Measurements from ENCODE around the gene DNAJC24.

The DNAJC24 gene

GRCh38 chr11:31414338-31414737 lies 44.7 kb downstream of the DNAJC24 start:
- no peak overlapping the region for H3K9ac ChIP-seq (ENCODE audit: low read depth in 1 of 2, low read length in 2 of 2)
- H3K27me3 ChIP-seq (ENCODE audit: control insufficient read depth in 1 of 2, insufficient read depth in 2 of 2, low read length in 2 of 2): no peaks in the 10 kb centered on the region
- no peak overlapping the region for H3K27ac ChIP-seq (ENCODE audit: low read depth, low read length)
- H3K36me3 ChIP-seq (ENCODE audit: control insufficient read depth in 1 of 2, insufficient read depth in 2 of 2, low read length in 2 of 2): no peaks in the 10 kb centered on the region
- peaks cover 0 to 2% of the 10 kb centered on the region in 2 donors for H3K9me3 ChIP-seq (ENCODE audit: control insufficient read depth in 1 of 2, low read length in 2 of 2)
- no peaks in the 10 kb centered on the region for H3K4me1 ChIP-seq (ENCODE audit: control insufficient read depth in 1 of 2, insufficient read depth in 2 of 2, low read length in 2 of 2)
- H3K4me3 ChIP-seq (ENCODE audit: low read depth in 1 of 2, low read length in 2 of 2): no peak overlapping the region

- Histone ChIP-seq H3K9ac (ENCODE audit: low read depth in 1 of 2, low read length in 2 of 2) (no peak overlapping the region), H3K4me1 (ENCODE audit: control insufficient read depth in 1 of 2, insufficient read depth in 2 of 2, low read length in 2 of 2) (no peaks in the 10 kb centered on the region), H3K27ac (ENCODE audit: low read depth, low read length) (no peak overlapping the region), H3K27me3 (ENCODE audit: control insufficient read depth in 1 of 2, insufficient read depth in 2 of 2, low read length in 2 of 2) (no peaks in the 10 kb centered on the region), H3K9me3 (ENCODE audit: control insufficient read depth in 1 of 2, low read length in 2 of 2) (peaks cover 0 to 2% of the 10 kb centered on the region in 2 donors), H3K36me3 (ENCODE audit: control insufficient read depth in 1 of 2, insufficient read depth in 2 of 2, low read length in 2 of 2) (no peaks in the 10 kb centered on the region), H3K4me3 (ENCODE audit: low read depth in 1 of 2, low read length in 2 of 2) (no peak overlapping the region)
These were observed 45.8 kb downstream of the DNAJC24 start for GRCh38 chr11:31415435-31415834.

GRCh38 chr11:31417357-31417756 lies 47.7 kb downstream of the DNAJC24 start:
- H3K36me3 ChIP-seq (ENCODE audit: control insufficient read depth in 1 of 2, insufficient read depth in 2 of 2, low read length in 2 of 2): no peaks in the 10 kb centered on the region
- H3K27ac ChIP-seq (ENCODE audit: low read depth, low read length): no peak overlapping the region
- H3K4me3 ChIP-seq (ENCODE audit: low read depth in 1 of 2, low read length in 2 of 2): no peak overlapping the region
- no peaks in the 10 kb centered on the region for H3K9me3 ChIP-seq (ENCODE audit: control insufficient read depth in 1 of 2, low read length in 2 of 2)
- H3K27me3 ChIP-seq (ENCODE audit: control insufficient read depth in 1 of 2, insufficient read depth in 2 of 2, low read length in 2 of 2): no peaks in the 10 kb centered on the region
- H3K9ac ChIP-seq (ENCODE audit: low read depth in 1 of 2, low read length in 2 of 2): no peak overlapping the region
- no peaks in the 10 kb centered on the region for H3K4me1 ChIP-seq (ENCODE audit: control insufficient read depth in 1 of 2, insufficient read depth in 2 of 2, low read length in 2 of 2)

- no peaks in the 10 kb centered on the region for H3K4me1 ChIP-seq (ENCODE audit: control insufficient read depth in 1 of 2, insufficient read depth in 2 of 2, low read length in 2 of 2)
- no peaks in the 10 kb centered on the region for H3K9me3 ChIP-seq (ENCODE audit: control insufficient read depth in 1 of 2, low read length in 2 of 2)
- H3K36me3 ChIP-seq (ENCODE audit: control insufficient read depth in 1 of 2, insufficient read depth in 2 of 2, low read length in 2 of 2): no peaks in the 10 kb centered on the region
- no peaks in the 10 kb centered on the region for H3K27me3 ChIP-seq (ENCODE audit: control insufficient read depth in 1 of 2, insufficient read depth in 2 of 2, low read length in 2 of 2)
- no peak overlapping the region for H3K27ac ChIP-seq (ENCODE audit: low read depth, low read length)
- no peak overlapping the region for H3K9ac ChIP-seq (ENCODE audit: low read depth in 1 of 2, low read length in 2 of 2)
- H3K4me3 ChIP-seq (ENCODE audit: low read depth in 1 of 2, low read length in 2 of 2): no peak overlapping the region
These were observed 48.2 kb downstream of the DNAJC24 start for GRCh38 chr11:31417816-31418215.

GRCh38 chr11:31419138-31419537 lies 49.5 kb downstream of the DNAJC24 start:
- Histone ChIP-seq H3K36me3 (ENCODE audit: control insufficient read depth in 1 of 2, insufficient read depth in 2 of 2, low read length in 2 of 2) (no peaks in the 10 kb centered on the region), H3K9me3 (ENCODE audit: control insufficient read depth in 1 of 2, low read length in 2 of 2) (no peaks in the 10 kb centered on the region), H3K4me3 (ENCODE audit: low read depth in 1 of 2, low read length in 2 of 2) (no peak overlapping the region)

GRCh38 chr11:31419669-31420068 lies 50.0 kb downstream of the DNAJC24 start:
- H3K27ac ChIP-seq (ENCODE audit: low read depth, low read length): no peak overlapping the region
- H3K4me1 ChIP-seq (ENCODE audit: control insufficient read depth in 1 of 2, insufficient read depth in 2 of 2, low read length in 2 of 2): no peaks in the 10 kb centered on the region
- no peak overlapping the region for H3K9ac ChIP-seq (ENCODE audit: low read depth in 1 of 2, low read length in 2 of 2)
- H3K36me3 ChIP-seq (ENCODE audit: control insufficient read depth in 1 of 2, insufficient read depth in 2 of 2, low read length in 2 of 2): no peaks in the 10 kb centered on the region
- no peaks in the 10 kb centered on the region for H3K9me3 ChIP-seq (ENCODE audit: control insufficient read depth in 1 of 2, low read length in 2 of 2)
- no peak overlapping the region for H3K4me3 ChIP-seq (ENCODE audit: low read depth in 1 of 2, low read length in 2 of 2)
- H3K27me3 ChIP-seq (ENCODE audit: control insufficient read depth in 1 of 2, insufficient read depth in 2 of 2, low read length in 2 of 2): no peaks in the 10 kb centered on the region

More at GRCh38 chr11:31419138-31419537, 49.5 kb downstream of the DNAJC24 start:
- H3K27ac ChIP-seq (ENCODE audit: low read depth, low read length): no peak overlapping the region
- H3K27me3 ChIP-seq (ENCODE audit: control insufficient read depth in 1 of 2, insufficient read depth in 2 of 2, low read length in 2 of 2): no peaks in the 10 kb centered on the region
- no peaks in the 10 kb centered on the region for H3K4me1 ChIP-seq (ENCODE audit: control insufficient read depth in 1 of 2, insufficient read depth in 2 of 2, low read length in 2 of 2)
- H3K9ac ChIP-seq (ENCODE audit: low read depth in 1 of 2, low read length in 2 of 2): no peak overlapping the region

- no peaks in the 10 kb centered on the region for H3K27me3 ChIP-seq (ENCODE audit: control insufficient read depth in 1 of 2, insufficient read depth in 2 of 2, low read length in 2 of 2)
- peaks cover 0 to 2% of the 10 kb centered on the region in 2 donors for H3K36me3 ChIP-seq (ENCODE audit: control insufficient read depth in 1 of 2, insufficient read depth in 2 of 2, low read length in 2 of 2)
- H3K4me1 ChIP-seq (ENCODE audit: control insufficient read depth in 1 of 2, insufficient read depth in 2 of 2, low read length in 2 of 2): no peaks in the 10 kb centered on the region
- no peak overlapping the region for H3K4me3 ChIP-seq (ENCODE audit: low read depth in 1 of 2, low read length in 2 of 2)
- H3K9me3 ChIP-seq (ENCODE audit: control insufficient read depth in 1 of 2, low read length in 2 of 2): no peaks in the 10 kb centered on the region
- H3K9ac ChIP-seq (ENCODE audit: low read depth in 1 of 2, low read length in 2 of 2): no peak overlapping the region
- no peak overlapping the region for H3K27ac ChIP-seq (ENCODE audit: low read depth, low read length)
These were observed 52.2 kb downstream of the DNAJC24 start for GRCh38 chr11:31421820-31422219.

GRCh38 chr11:31422703-31423102 lies 53.0 kb downstream of the DNAJC24 start:
- Histone ChIP-seq H3K4me1 (ENCODE audit: control insufficient read depth in 1 of 2, insufficient read depth in 2 of 2, low read length in 2 of 2) (no peaks in the 10 kb centered on the region), H3K9ac (ENCODE audit: low read depth in 1 of 2, low read length in 2 of 2) (no peak overlapping the region), H3K27ac (ENCODE audit: low read depth, low read length) (no peak overlapping the region), H3K9me3 (ENCODE audit: control insufficient read depth in 1 of 2, low read length in 2 of 2) (no peaks in the 10 kb centered on the region), H3K36me3 (ENCODE audit: control insufficient read depth in 1 of 2, insufficient read depth in 2 of 2, low read length in 2 of 2) (peaks cover 0 to 2% of the 10 kb centered on the region in 2 donors), H3K27me3 (ENCODE audit: control insufficient read depth in 1 of 2, insufficient read depth in 2 of 2, low read length in 2 of 2) (no peaks in the 10 kb centered on the region), H3K4me3 (ENCODE audit: low read depth in 1 of 2, low read length in 2 of 2) (no peak overlapping the region)

- no peaks in the 10 kb centered on the region for H3K9me3 ChIP-seq (ENCODE audit: control insufficient read depth in 1 of 2, low read length in 2 of 2)
- no peaks in the 10 kb centered on the region for H3K4me1 ChIP-seq (ENCODE audit: control insufficient read depth in 1 of 2, insufficient read depth in 2 of 2, low read length in 2 of 2)
- H3K4me3 ChIP-seq (ENCODE audit: low read depth in 1 of 2, low read length in 2 of 2): no peak overlapping the region
- H3K36me3 ChIP-seq (ENCODE audit: control insufficient read depth in 1 of 2, insufficient read depth in 2 of 2, low read length in 2 of 2): peaks cover 0 to 2% of the 10 kb centered on the region in 2 donors
- H3K27me3 ChIP-seq (ENCODE audit: control insufficient read depth in 1 of 2, insufficient read depth in 2 of 2, low read length in 2 of 2): no peaks in the 10 kb centered on the region
- H3K9ac ChIP-seq (ENCODE audit: low read depth in 1 of 2, low read length in 2 of 2): no peak overlapping the region
- H3K27ac ChIP-seq (ENCODE audit: low read depth, low read length): no peak overlapping the region
These were observed 55.0 kb downstream of the DNAJC24 start for GRCh38 chr11:31424652-31425051.

GRCh38 chr11:31433851-31434250 lies 64.2 kb downstream of the DNAJC24 start:
- H3K9ac ChIP-seq (ENCODE audit: low read depth in 1 of 2, low read length in 2 of 2): no peak overlapping the region
- no peaks in the 10 kb centered on the region for H3K27me3 ChIP-seq (ENCODE audit: control insufficient read depth in 1 of 2, insufficient read depth in 2 of 2, low read length in 2 of 2)
- peaks cover 0 to 11% of the 10 kb centered on the region in 2 donors for H3K36me3 ChIP-seq (ENCODE audit: control insufficient read depth in 1 of 2, insufficient read depth in 2 of 2, low read length in 2 of 2)
- H3K9me3 ChIP-seq (ENCODE audit: control insufficient read depth in 1 of 2, low read length in 2 of 2): no peaks in the 10 kb centered on the region
- H3K27ac ChIP-seq (ENCODE audit: low read depth, low read length): no peak overlapping the region
- no peaks in the 10 kb centered on the region for H3K4me1 ChIP-seq (ENCODE audit: control insufficient read depth in 1 of 2, insufficient read depth in 2 of 2, low read length in 2 of 2)
- H3K4me3 ChIP-seq (ENCODE audit: low read depth in 1 of 2, low read length in 2 of 2): no peak overlapping the region

Data from duodenal mucosa (tissue), 2 donors.